Stomach (tissue), 4 donors: Measurements from ENCODE around the gene ATP6V1G2.

Source experiments
- EP300 ChIP-seq: sonication (generic); formaldehyde crosslinking; IDR thresholded peaks from one replicate; pipeline ENCODE4 v1.6.1; 2017; ENCODE audit warnings: antibody characterized with exemption
- POLR2A ChIP-seq, 4 donors: fragments of 450-650 bp; IDR thresholded peaks; one replicate each; pipeline ENCODE4 v1.6.1; 2016; ENCODE audit warnings: antibody characterized with exemption in 4 of 4, control low read depth in 2 of 4, mild to moderate bottlenecking in 1 of 4, moderate library complexity in 1 of 4
- POLR2AphosphoS5 ChIP-seq, 3 donors: sonication (generic); formaldehyde crosslinking; IDR thresholded peaks; one replicate each; pipeline ENCODE4 v1.6.1; 2016; ENCODE audit warnings: antibody characterized with exemption in 3 of 3
- TF ChIP-seq, protein P1 (sequence below), 7 experiments: fragments of 450-650 bp in 4 of 7; fragments of 200-600 bp in 3 of 7; sonication (generic) in 3 of 7; IDR thresholded peaks; one replicate each; pipeline ENCODE4 v1.5.1; 2016 to 2019; ENCODE audit warnings: antibody characterized with exemption in 7 of 7, control low read depth in 2 of 7, mild to moderate bottlenecking in 1 of 7

DNA sequence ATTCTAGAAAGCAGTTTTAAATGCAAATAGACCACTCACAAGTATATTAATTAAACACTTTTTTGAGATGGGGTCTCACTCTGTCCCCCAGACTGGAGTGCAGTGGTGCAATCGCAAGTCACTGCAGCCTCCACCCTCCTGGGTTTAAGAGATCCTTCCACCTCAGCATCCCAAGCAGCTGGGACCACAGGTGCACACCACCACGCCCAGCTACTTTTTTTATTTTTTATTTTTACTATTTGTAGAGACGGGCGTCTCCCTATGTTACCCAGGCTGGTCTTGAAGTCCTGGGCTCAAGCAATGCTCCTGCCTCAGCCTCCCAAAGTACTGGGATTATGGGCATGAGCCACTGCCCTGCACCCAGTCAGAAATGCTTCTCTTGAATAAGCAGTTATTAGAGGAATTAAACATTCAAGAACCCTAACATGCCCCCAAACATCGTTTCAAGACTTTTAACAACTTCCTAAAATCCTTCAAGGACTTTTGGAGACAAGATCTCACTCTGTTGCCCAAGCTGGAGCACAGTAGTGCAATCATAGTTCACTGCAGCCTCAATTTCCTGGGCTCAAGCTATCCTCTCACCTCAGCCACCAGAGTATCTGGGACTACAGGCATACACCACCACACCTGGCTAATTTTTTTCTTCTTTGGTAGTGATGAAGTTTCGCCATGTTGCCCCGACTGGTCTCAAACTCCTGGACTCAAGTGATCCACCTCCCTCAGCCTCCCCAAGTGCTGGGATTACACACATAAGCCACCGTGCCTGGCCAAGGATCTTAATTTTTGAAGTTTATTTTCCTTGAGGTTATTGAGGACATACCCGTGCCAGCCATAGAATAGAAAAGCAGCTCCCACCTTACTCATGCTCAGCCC lies 14.4 kb downstream of the ATP6V1G2 start:
- TF ChIP-seq, protein P1, sequence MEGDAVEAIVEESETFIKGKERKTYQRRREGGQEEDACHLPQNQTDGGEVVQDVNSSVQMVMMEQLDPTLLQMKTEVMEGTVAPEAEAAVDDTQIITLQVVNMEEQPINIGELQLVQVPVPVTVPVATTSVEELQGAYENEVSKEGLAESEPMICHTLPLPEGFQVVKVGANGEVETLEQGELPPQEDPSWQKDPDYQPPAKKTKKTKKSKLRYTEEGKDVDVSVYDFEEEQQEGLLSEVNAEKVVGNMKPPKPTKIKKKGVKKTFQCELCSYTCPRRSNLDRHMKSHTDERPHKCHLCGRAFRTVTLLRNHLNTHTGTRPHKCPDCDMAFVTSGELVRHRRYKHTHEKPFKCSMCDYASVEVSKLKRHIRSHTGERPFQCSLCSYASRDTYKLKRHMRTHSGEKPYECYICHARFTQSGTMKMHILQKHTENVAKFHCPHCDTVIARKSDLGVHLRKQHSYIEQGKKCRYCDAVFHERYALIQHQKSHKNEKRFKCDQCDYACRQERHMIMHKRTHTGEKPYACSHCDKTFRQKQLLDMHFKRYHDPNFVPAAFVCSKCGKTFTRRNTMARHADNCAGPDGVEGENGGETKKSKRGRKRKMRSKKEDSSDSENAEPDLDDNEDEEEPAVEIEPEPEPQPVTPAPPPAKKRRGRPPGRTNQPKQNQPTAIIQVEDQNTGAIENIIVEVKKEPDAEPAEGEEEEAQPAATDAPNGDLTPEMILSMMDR (IDR thresholded peaks at IDR 0.05), result no peak
- TF ChIP-seq EP300, result no peak
- TF ChIP-seq POLR2A (IDR thresholded peaks at IDR 0.05), result no peak
- TF ChIP-seq POLR2AphosphoS5 (IDR thresholded peaks at IDR 0.05), result no peak
